ENCODE data around the gene ABCA4. TPM values are rescaled to one million over a fixed set of nuclear protein-coding genes. Genes with fewer than 3 reads are reported as not detected.

Gene ABCA4
- total and polyA plus RNA-seq, 2 of the 8 experiments (the other 6 are each of a cell fraction or from before 2014, with no cell fraction given): 0.06 TPM; not detected in 1

DNA sequence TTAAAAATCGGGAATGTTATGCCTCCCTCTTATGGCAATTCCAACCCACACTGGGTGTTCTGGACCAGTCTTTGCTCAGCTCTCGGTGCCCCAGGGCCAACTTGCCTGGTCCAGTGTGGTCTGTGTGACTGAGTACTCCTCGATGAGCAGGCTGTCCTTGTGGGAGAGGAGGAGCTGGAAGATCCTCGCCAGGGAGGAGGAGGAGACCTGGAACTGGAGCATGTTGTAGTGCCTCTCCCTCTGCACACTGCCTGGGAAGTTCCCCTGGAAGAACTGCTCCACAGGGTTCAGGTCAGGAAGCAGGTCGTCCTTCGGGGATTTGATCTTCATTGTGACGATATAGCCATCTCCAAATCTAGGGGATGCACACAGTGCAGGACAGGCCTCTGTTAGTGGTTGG lies 123.2 kb downstream of the ABCA4 start:
- H3K9me3 ChIP-seq (ENCODE audit: insufficient read depth in 2 of 2, low read depth in 1 of 2, low read length in 1 of 2): no peaks in the 10 kb centered on the region
- CTCF ChIA-PET (ENCODE audit: partially characterized antibody): interaction anchor here (1.4 to 1.5 kb wide), 3 partner anchors 14 to 42 kb away, joined by 3 to 5 read pairs (median 4); no protein-coding TSS in a partner anchor
- FAIRE-seq: no peak
- TF ChIP-seq BRCA1 (IDR thresholded peaks at IDR 0.05; ENCODE audit: low read depth, low read length) (no peak), NANOG (IDR thresholded peaks at IDR 0.05; ENCODE audit: insufficient read depth, low read depth, low read length, poor library complexity, severe bottlenecking) (no peak), CHD1 (IDR thresholded peaks at IDR 0.05; ENCODE audit: low read depth, low read length) (no peak), ASH2L (IDR thresholded peaks at IDR 0.05; ENCODE audit: low read length) (no peak), SUZ12 (IDR thresholded peaks at IDR 0.05; ENCODE audit: low read length) (no peak), GTF2F1 (IDR thresholded peaks at IDR 0.05; ENCODE audit: borderline replicate concordance, low read depth, low read length) (no peak), RNF2 (IDR thresholded peaks at IDR 0.05; ENCODE audit: borderline replicate concordance, low read depth, low read length, missing control alignments, poor library complexity, severe bottlenecking) (no peak), TBP (IDR thresholded peaks at IDR 0.05; ENCODE audit: low read depth, low read length) (no peak), BACH1 (IDR thresholded peaks at IDR 0.05; ENCODE audit: low read length) (no peak), RFX5 (IDR thresholded peaks at IDR 0.05; ENCODE audit: borderline replicate concordance, low read depth, low read length) (no peak), FOSL1 (IDR thresholded peaks at IDR 0.05; ENCODE audit: insufficient read depth, low read depth, low read length) (no peak), SIX5 (IDR thresholded peaks at IDR 0.05; ENCODE audit: low read depth, low read length) (no peak), RAD21 (IDR thresholded peaks at IDR 0.05 in 1 of 2, conservative IDR thresholded peaks at IDR 0.05 in 1 of 2; ENCODE audit: low read depth in 2 of 2, low read length in 2 of 2) (no peak), YY1 (IDR thresholded peaks at IDR 0.05; ENCODE audit: low read depth, low read length) (no peak), JUND (IDR thresholded peaks at IDR 0.05; ENCODE audit: low read length) (no peak)

More for the DNA sequence above, 123.2 kb downstream of the ABCA4 start:
- H2BK12ac ChIP-seq (ENCODE audit: low read depth, low read length): no peak overlapping the region
- H4K8ac ChIP-seq (ENCODE audit: extremely low read depth, insufficient read depth, low read length): no peak overlapping the region
- H3K14ac ChIP-seq (ENCODE audit: insufficient read length): no peak overlapping the region
- no peak overlapping the region for H3K4me3 ChIP-seq (ENCODE audit: extremely low read depth in 1 of 4, insufficient read depth in 2 of 4, low read depth in 3 of 4, low read length in 4 of 4)
- H4K5ac ChIP-seq (ENCODE audit: insufficient read length, low read depth, low read length): no peak overlapping the region
- H2BK20ac ChIP-seq (ENCODE audit: low read length): no peak overlapping the region
- H4K91ac ChIP-seq (replicated peaks; ENCODE audit: insufficient read length, low read length): no peak overlapping the region
- 83% methylated on average over 7 of the region's 7 CpGs; no CpG with 5 or more reads in 1 of the 2 experiments for WGBS, 2 experiments (ENCODE audit: extremely low coverage in 1 of 2, insufficient coverage in 1 of 2, insufficient read length in 1 of 2, insufficient replicate concordance in 2 of 2, low coverage in 1 of 2, low lambda C conversion rate in 2 of 2, missing lambda C conversion rate in 1 of 2)
- no peaks in the 10 kb centered on the region for H3K23me2 ChIP-seq (ENCODE audit: low read depth, low read length)
- H3K56ac ChIP-seq (replicated peaks; ENCODE audit: insufficient read length, low read depth, low read length): no peak overlapping the region
- no peaks in the 10 kb centered on the region for H4K20me1 ChIP-seq (replicated peaks in 1 of 2; ENCODE audit: control insufficient read depth in 1 of 2, insufficient read depth in 2 of 2, low read length in 2 of 2)
- H2BK5ac ChIP-seq (ENCODE audit: low read depth, low read length): no peak overlapping the region
- POLR2A ChIA-PET (ENCODE audit: partially characterized antibody): interaction anchor here (1.3 kb wide), 1 partner anchor 10 kb away, joined by 5 read pairs; no protein-coding TSS in a partner anchor
- H3K23ac ChIP-seq (ENCODE audit: insufficient read length): no peak overlapping the region
- no peaks in the 10 kb centered on the region for H3K27me3 ChIP-seq (replicated peaks in 1 of 4; ENCODE audit: control insufficient read depth in 3 of 4, extremely low read depth in 1 of 4, insufficient read depth in 3 of 4, low read length in 3 of 4)
- H3K27ac ChIP-seq (ENCODE audit: low read depth, low read length): no peak overlapping the region
- no peak overlapping the region for H3K4me2 ChIP-seq (ENCODE audit: insufficient read depth in 1 of 2, low read depth in 2 of 2, low read length in 2 of 2)
- no peak overlapping the region for H2BK120ac ChIP-seq (replicated peaks; ENCODE audit: low read depth, low read length)
- H2BK15ac ChIP-seq (ENCODE audit: low read length): no peak overlapping the region
- H3K9ac ChIP-seq (replicated peaks in 1 of 4; ENCODE audit: extremely low read depth in 1 of 4, low read depth in 3 of 4, low read length in 3 of 4): no peak overlapping the region
- no peaks in the 10 kb centered on the region for H3K79me1 ChIP-seq (ENCODE audit: low read depth, low read length)
- no peak for DNase-seq (ENCODE audit: low read depth in 1 of 2, low spot score in 2 of 2)
- H3K4ac ChIP-seq (replicated peaks; ENCODE audit: insufficient read length, low read depth, low read length): no peak overlapping the region
- H3K18ac ChIP-seq (ENCODE audit: extremely low read depth, low read length): no peak overlapping the region
- H3K79me2 ChIP-seq (ENCODE audit: control insufficient read depth in 1 of 2, insufficient read depth in 2 of 2, low read length in 2 of 2): no peaks in the 10 kb centered on the region
- no peaks in the 10 kb centered on the region for H3K36me3 ChIP-seq (ENCODE audit: control insufficient read depth in 2 of 4, insufficient read depth in 4 of 4, low read length in 3 of 4)
- no peak overlapping the region for H2AFZ ChIP-seq (ENCODE audit: low read length)
- H3K4me1 ChIP-seq (replicated peaks in 1 of 4; ENCODE audit: control insufficient read depth in 3 of 4, insufficient read depth in 4 of 4, low read length in 3 of 4): no peaks in the 10 kb centered on the region
- H2AK5ac ChIP-seq (ENCODE audit: low read depth, low read length): no peak overlapping the region; the same call in 1 of the 2 replicates
